ENCODE measurements around the gene DDX25. TPM values are rescaled to one million over a fixed set of nuclear protein-coding genes. Genes with fewer than 3 reads are reported as not detected.

Gene DDX25
- total and polyA plus RNA-seq, 5 experiments from 2014 or later = 0.52 to 0.89 TPM; not detected in 3

GRCh38 chr11:125886997-125887372 is 17.3 kb upstream of the DDX25 start:
- Mint-ChIP-seq H3K36me3 (peaks cover 0 to 6% (median 0%) of the 10 kb centered on the region in 3 donors), H3K4me3 (peak overlapping the region; percentile 86 to 97 (median 95)), H3K27me3 (peaks cover 0 to 3% (median 0%) of the 10 kb centered on the region in 5 donors), H3K27ac (peak overlapping the region; percentile 92 to 98 (median 96)), H3K9me3 (peaks cover 0 to 4% (median 0%) of the 10 kb centered on the region in 9 donors), H3K4me1 (peaks cover 13 to 31% (median 27%) of the 10 kb centered on the region in 4 donors)
- POLR2A ChIA-PET = interaction anchor here (0.7 to 2.2 kb wide), 11 partner anchors 9 to 395 kb away, joined by 3 to 38 read pairs (median 5); partner anchors contain the start of genes CHEK1, DDX25, EI24 and FAM118B
- DNase-seq (peak in 3 of 10 donors; percentile 15 to 26 (median 23)), ATAC-seq (peak; percentile 35 to 42)

DNA sequence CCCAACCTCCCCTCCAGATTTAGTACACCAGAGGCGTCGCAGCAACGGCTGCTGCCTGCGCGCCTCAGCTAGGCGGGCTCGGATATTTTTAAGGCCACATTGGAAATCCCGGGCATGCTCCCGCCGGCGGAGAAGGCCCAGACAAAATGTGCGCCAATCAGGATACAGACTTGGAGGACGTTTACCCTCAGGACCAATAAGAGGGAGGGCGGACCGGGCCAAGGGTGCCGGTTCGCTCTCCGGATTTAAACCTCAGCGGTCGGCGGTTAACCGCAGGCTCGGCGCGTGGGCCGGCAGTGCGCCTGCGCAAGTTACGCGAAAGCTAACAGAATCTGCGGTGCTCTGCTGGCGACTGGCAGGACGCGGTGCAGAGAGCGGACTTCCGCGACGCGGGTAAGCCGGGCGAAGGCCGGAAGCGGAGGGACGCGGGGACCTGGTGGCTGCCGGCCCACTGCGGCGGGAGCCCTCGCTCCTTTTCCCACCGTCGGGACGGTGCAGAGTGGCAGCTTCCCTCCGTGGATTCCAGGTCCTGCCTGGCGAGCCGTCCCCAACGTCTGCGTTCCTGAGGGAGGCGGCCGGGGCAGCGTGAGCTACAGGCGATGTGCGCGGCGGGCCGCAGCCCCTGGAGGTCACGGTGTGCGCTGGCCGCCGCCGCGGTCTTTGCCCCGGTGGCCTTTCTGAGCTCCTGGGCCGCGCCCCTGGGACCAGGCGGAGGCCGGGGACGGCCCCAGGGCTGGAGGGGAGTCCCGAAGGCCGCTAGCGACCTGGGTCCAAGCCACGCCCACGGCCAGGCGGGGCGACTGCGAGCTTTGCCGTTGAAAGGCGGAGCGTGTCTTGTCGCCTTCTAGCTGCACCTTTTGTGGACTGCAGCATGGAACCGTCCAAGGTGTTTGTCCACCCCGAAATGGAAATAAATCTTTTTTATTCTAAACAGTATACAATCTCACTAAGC is 16.7 kb upstream of the DDX25 start, which contains the start of gene HYLS1:
Gene HYLS1, plus strand, starts transcription at position 296 of the 952 bp plus-strand sequence. CDS start 11,701 bp downstream, outside the sequence.
- ATAC-seq (peak; percentile 90 to 91), DNase-seq (peak; percentile 87 to 99 (median 94))
- Mint-ChIP-seq H3K36me3 (peaks cover 0 to 11% (median 0%) of the 10 kb centered on the region in 3 donors), H3K4me1 (peaks cover 15 to 34% (median 28%) of the 10 kb centered on the region in 4 donors), H3K27ac (peak within 1 kb of the TSS; percentile 92 to 98 (median 96)), H3K27me3 (peaks cover 0 to 3% (median 0%) of the 10 kb centered on the region in 5 donors), H3K4me3 (peak within 1 kb of the TSS; percentile 86 to 97 (median 95)), H3K9me3 (peaks cover 0 to 4% (median 0%) of the 10 kb centered on the region in 9 donors)
- POLR2A ChIA-PET = interaction anchor here (0.5 to 2.2 kb wide), 12 partner anchors 8 to 412 kb away, joined by 3 to 38 read pairs (median 5); partner anchors contain the start of genes CHEK1, DDX25, EI24 and FAM118B

DNA sequence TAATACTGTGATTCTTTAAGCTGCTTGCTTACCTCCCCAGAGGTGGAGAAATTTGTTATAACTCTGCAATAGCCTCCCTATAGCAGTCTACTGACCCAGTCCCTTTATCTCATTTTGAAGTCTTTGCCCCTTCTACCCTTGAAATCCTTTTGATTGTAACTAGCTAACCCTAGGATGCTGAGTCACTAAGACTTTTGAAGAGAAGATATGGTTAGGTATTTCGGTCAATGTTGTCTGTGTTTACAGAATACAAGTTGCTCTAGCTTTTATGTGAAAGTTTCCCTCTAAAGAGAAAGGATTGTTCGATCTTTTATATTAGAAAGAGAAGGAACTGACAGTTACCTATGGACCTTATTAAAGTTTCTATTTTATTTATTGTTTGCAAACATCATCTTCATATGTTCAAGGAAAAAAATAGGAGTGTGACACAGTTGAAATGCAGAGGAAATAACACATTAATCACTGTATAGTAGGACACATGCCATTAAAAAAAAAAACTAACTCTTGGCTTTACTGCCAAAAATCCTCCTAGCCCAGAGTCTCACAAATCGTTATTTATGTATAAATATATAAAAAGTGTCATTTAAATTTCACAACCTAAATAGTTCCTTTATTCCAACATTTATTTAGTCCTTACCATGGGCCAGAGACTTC is 13.7 kb upstream of the DDX25 start:
- DNase-seq (no peak), ATAC-seq (no peak)
- POLR2A ChIA-PET = no interaction called here
- peaks cover 2 to 38% (median 3%) of the 10 kb centered on the region in 3 donors for H3K36me3 Mint-ChIP-seq
- peaks cover 0 to 4% (median 0%) of the 10 kb centered on the region in 9 donors for H3K9me3 Mint-ChIP-seq
- H3K4me3 Mint-ChIP-seq = peak overlapping the region in 7 of 10 donors; percentile 4 to 68 (median 25)
- peak overlapping the region in 6 of 10 donors; percentile 13 to 63 (median 24) for H3K27ac Mint-ChIP-seq
- peaks cover 0 to 3% (median 0%) of the 10 kb centered on the region in 5 donors for H3K27me3 Mint-ChIP-seq
- H3K4me1 Mint-ChIP-seq = peaks cover 22 to 42% (median 34%) of the 10 kb centered on the region in 4 donors

GRCh38 chr11:125892071-125892470 is 12.2 kb upstream of the DDX25 start:
- Mint-ChIP-seq H3K4me1 (peaks cover 23 to 44% (median 34%) of the 10 kb centered on the region in 4 donors), H3K27me3 (peaks cover 0 to 3% (median 0%) of the 10 kb centered on the region in 5 donors), H3K27ac (no peak overlapping the region), H3K9me3 (peaks cover 0 to 4% (median 0%) of the 10 kb centered on the region in 9 donors), H3K36me3 (peaks cover 2 to 47% (median 3%) of the 10 kb centered on the region in 3 donors), H3K4me3 (no peak overlapping the region)
- POLR2A ChIA-PET = interaction anchor here (1.2 kb wide), 1 partner anchor 11 kb away, joined by 3 read pairs; the partner anchor contains the start of gene PUS3
- no peak for ATAC-seq
- DNase-seq = no peak

GRCh38 chr11:125892994-125893393 is 11.3 kb upstream of the DDX25 start:
- H3K36me3 Mint-ChIP-seq = peaks cover 2 to 51% (median 3%) of the 10 kb centered on the region in 3 donors
- H3K9me3 Mint-ChIP-seq = no peaks in the 10 kb centered on the region
- POLR2A ChIA-PET = no interaction called here
- no peaks in the 10 kb centered on the region for H3K27me3 Mint-ChIP-seq
- no peak for DNase-seq
- peaks cover 22 to 44% (median 30%) of the 10 kb centered on the region in 4 donors for H3K4me1 Mint-ChIP-seq
- H3K4me3 Mint-ChIP-seq = no peak overlapping the region
- H3K27ac Mint-ChIP-seq = peak overlapping the region in 1 of 10 donors; percentile 24
- ATAC-seq = no peak

- Mint-ChIP-seq H3K27ac (peak overlapping the region in 6 of 10 donors; percentile 8 to 48 (median 22)), H3K4me1 (peaks cover 17 to 52% (median 39%) of the 10 kb centered on the region in 4 donors), H3K27me3 (peaks cover 7 to 27% (median 15%) of the 10 kb centered on the region in 5 donors), H3K4me3 (peak overlapping the region; percentile 51 to 96 (median 77)), H3K9me3 (peaks cover 0 to 2% (median 0%) of the 10 kb centered on the region in 9 donors), H3K36me3 (peaks cover 6 to 26% (median 7%) of the 10 kb centered on the region in 3 donors)
- no peak for ATAC-seq
- POLR2A ChIA-PET = no interaction called here
- DNase-seq = no peak
Observed at GRCh38 chr11:125901872-125902271, 2.4 kb upstream of the DDX25 start.

GRCh38 chr11:125902277-125902926 is 1.9 kb upstream of the DDX25 start:
- ATAC-seq (no peak), DNase-seq (no peak)
- Mint-ChIP-seq H3K36me3 (peaks cover 6 to 25% (median 7%) of the 10 kb centered on the region in 3 donors), H3K27ac (peak overlapping the region; percentile 86 to 95 (median 93)), H3K4me1 (peaks cover 17 to 52% (median 37%) of the 10 kb centered on the region in 4 donors), H3K27me3 (peaks cover 7 to 29% (median 15%) of the 10 kb centered on the region in 5 donors), H3K4me3 (peak overlapping the region; percentile 91 to 97 (median 96)), H3K9me3 (peaks cover 0 to 2% (median 0%) of the 10 kb centered on the region in 9 donors)
- POLR2A ChIA-PET = interaction anchor here (0.8 to 2.7 kb wide), 4 partner anchors 11 to 952 kb away, joined by 3 to 38 read pairs (median 4); partner anchors contain the start of genes DCPS and HYLS1

GRCh38 chr11:125902927-125903710 is 1.2 kb upstream of the DDX25 start, which contains the start of gene PUS3:
Gene PUS3, minus strand, starts transcription at chr11:125903206. Its CDS starts 6,922 bp downstream, at chr11:125896284.
- Mint-ChIP-seq H3K4me1 (peaks cover 14 to 46% (median 35%) of the 10 kb centered on the region in 4 donors), H3K9me3 (peaks cover 0 to 2% (median 0%) of the 10 kb centered on the region in 9 donors), H3K27me3 (peaks cover 7 to 35% (median 15%) of the 10 kb centered on the region in 5 donors), H3K36me3 (peaks cover 6 to 20% (median 7%) of the 10 kb centered on the region in 3 donors), H3K27ac (peak within 1 kb of the TSS; percentile 86 to 95 (median 93)), H3K4me3 (peak within 1 kb of the TSS; percentile 91 to 97 (median 96))
- peak; percentile 75 to 91 (median 82) for DNase-seq
- POLR2A ChIA-PET = interaction anchor here (0.8 to 2.7 kb wide), 4 partner anchors 11 to 953 kb away, joined by 3 to 38 read pairs (median 4); partner anchors contain the start of genes DCPS and HYLS1
- peak; percentile 88 to 90 for ATAC-seq

DNA sequence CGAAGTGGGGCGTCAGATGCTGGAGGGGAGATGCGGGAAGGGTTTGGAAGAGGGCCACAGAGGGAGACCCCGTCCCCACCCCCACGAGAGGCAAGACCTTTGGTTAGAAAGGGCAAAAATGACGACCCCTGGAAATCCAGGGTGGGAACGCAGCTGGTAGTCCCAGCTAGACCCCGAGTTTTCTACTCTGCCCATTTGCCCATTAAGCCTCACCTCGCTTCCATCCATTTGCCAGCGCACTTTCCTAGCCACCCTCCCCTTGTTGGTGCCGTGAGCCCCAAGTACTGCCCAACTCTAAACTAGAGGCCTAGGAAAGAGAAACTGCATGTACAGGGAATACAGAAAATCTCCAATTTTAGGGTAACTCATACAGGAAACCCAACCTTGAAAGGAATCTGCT is 370 bp downstream of the DDX25 start:
- no peak for DNase-seq
- POLR2A ChIA-PET = interaction anchor here (2.7 kb wide), 1 partner anchor 17 kb away, joined by 38 read pairs; the partner anchor contains the start of gene HYLS1
- no peak for ATAC-seq
- H3K4me3 Mint-ChIP-seq = peak overlapping the region; percentile 64 to 96 (median 78)
- peaks cover 11 to 41% (median 32%) of the 10 kb centered on the region in 4 donors for H3K4me1 Mint-ChIP-seq
- no peak overlapping the region for H3K27ac Mint-ChIP-seq
- H3K27me3 Mint-ChIP-seq = peaks cover 7 to 41% (median 15%) of the 10 kb centered on the region in 5 donors
- H3K9me3 Mint-ChIP-seq = peaks cover 0 to 2% (median 0%) of the 10 kb centered on the region in 9 donors
- H3K36me3 Mint-ChIP-seq = peaks cover 2 to 11% (median 4%) of the 10 kb centered on the region in 3 donors

DNA sequence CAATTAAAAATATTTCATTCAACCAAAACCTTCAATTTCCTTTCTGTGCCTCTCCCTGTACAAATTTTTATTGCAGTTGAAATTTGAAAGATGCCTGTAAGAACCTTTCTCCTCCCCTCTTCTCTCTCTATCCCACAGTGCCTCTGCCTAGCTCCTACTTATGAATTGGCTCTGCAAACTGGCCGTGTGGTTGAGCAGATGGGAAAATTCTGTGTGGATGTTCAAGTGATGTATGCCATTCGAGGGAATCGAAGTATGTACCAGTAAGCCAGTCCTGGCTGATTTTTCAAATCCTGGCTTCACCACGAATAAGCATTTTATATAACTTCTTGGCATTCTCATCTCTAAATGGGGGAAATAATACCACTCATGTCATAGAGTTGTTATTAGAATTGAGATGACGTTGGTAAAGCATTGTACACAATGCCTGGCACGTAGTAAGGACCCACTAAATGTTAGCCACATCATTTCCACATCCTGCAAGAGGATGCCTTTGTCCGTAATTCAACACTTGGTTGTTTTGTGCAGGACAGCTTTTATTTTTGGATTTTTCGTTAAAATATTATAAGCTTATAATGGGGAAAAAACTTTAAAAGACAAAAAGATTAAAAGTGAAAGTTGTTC is 6.0 kb downstream of the DDX25 start:
- ATAC-seq = no peak
- Mint-ChIP-seq H3K4me3 (no peak overlapping the region), H3K27ac (no peak overlapping the region), H3K4me1 (peaks cover 0 to 3% (median 0%) of the 10 kb centered on the region in 4 donors), H3K9me3 (no peaks in the 10 kb centered on the region), H3K36me3 (no peaks in the 10 kb centered on the region), H3K27me3 (peaks cover 7 to 46% (median 16%) of the 10 kb centered on the region in 5 donors)
- POLR2A ChIA-PET = no interaction called here
- no peak for DNase-seq
